Right ventricle myocardium inferior (tissue), 1 donor: ENCODE results near the gene CPSF4L. TPM values are rescaled to one million over a fixed set of nuclear protein-coding genes. Genes with fewer than 3 reads are reported as not detected.

Experiments
- ATAC-seq: fragments of 200-7000 bp; cut with Tn5 transposase; one replicate; pipeline ENCODE4 v1.9.1; 2020; ENCODE audit warnings: mild to moderate bottlenecking, moderate library complexity
- DNase-seq: peaks from one replicate; pipeline ENCODE4 v3.0.0; 2021; ENCODE audit errors: missing footprints
- intact Hi-C: fragments of 100-400 bp; cut with DNase I; formaldehyde crosslinking; loops from one replicate; pipeline ENCODE4 v1.11.0; 2022
- total RNA-seq: library from RNA; stranded (reverse); fragmentation: NEBNext Ultra II Directional; extraction: Animal tissue kit (Norgen Biotek cat#: 25700); gene quantifications from one replicate; pipeline ENCODE4 v1.2.1, GENCODE V29; 2021
- donor health status: DM: no; HTN: yes; CAD: no; lungs with severe emphysema.

CPSF4L gene
- total RNA-seq, 1 donor from 2014 or later = not detected

GRCh38 chr17:73291260-73291801, 29.7 kb upstream of the CPSF4L start:
- intact Hi-C loops = no loop called here
- DNase-seq (peak; percentile 79), ATAC-seq (peak; percentile 24)

- DNase-seq (peak; percentile 34), ATAC-seq (no peak)
- intact Hi-C loops = no loop called here
These were observed 28.9 kb upstream of the CPSF4L start for GRCh38 chr17:73290399-73291259.

GRCh38 chr17:73289549-73290254, 28.0 kb upstream of the CPSF4L start:
- DNase-seq (no peak), ATAC-seq (no peak)
- intact Hi-C loops = no loop called here

- DNase-seq (peak; percentile 80), ATAC-seq (peak; percentile 61)
- intact Hi-C loops = no loop called here
These were observed 27.0 kb upstream of the CPSF4L start for GRCh38 chr17:73288534-73289302.

GRCh38 chr17:73286863-73287296, 25.2 kb upstream of the CPSF4L start:
- intact Hi-C loops = no loop called here
- DNase-seq (no peak), ATAC-seq (no peak)

- ATAC-seq = no peak
- no peak for DNase-seq
- intact Hi-C loops = no loop called here
These were observed 24.5 kb upstream of the CPSF4L start for GRCh38 chr17:73285916-73286862.

GRCh38 chr17:73285603-73285908, 23.9 kb upstream of the CPSF4L start:
- ATAC-seq (no peak), DNase-seq (no peak)
- intact Hi-C loops = no loop called here

GRCh38 chr17:73284906-73285602, 23.4 kb upstream of the CPSF4L start:
- ATAC-seq (no peak), DNase-seq (no peak)
- intact Hi-C loops = no loop called here

- ATAC-seq (no peak), DNase-seq (no peak)
- intact Hi-C loops = no loop called here
These were observed 22.7 kb upstream of the CPSF4L start for GRCh38 chr17:73284354-73284753.

GRCh38 chr17:73283841-73284282, 22.2 kb upstream of the CPSF4L start:
- no peak for DNase-seq

GRCh38 chr17:73283250-73283649, 21.6 kb upstream of the CPSF4L start:
- DNase-seq (no peak), ATAC-seq (no peak)
- intact Hi-C loops = no loop called here

More at GRCh38 chr17:73283841-73284282, 22.2 kb upstream of the CPSF4L start:
- no peak for ATAC-seq
- intact Hi-C loops = no loop called here

- DNase-seq (no peak), ATAC-seq (no peak)
- intact Hi-C loops = no loop called here
These were observed 20.9 kb upstream of the CPSF4L start for GRCh38 chr17:73282629-73283028.

GRCh38 chr17:73281928-73282327, 20.2 kb upstream of the CPSF4L start:
- intact Hi-C loops = no loop called here
- no peak for ATAC-seq
- no peak for DNase-seq

- intact Hi-C loops = no loop called here
- no peak for ATAC-seq
- no peak for DNase-seq
These were observed 18.5 kb upstream of the CPSF4L start for GRCh38 chr17:73280191-73280590.

GRCh38 chr17:73279704-73280103, 18.0 kb upstream of the CPSF4L start:
- ATAC-seq = no peak
- intact Hi-C loops = loop anchor here (5.0 kb wide), 1 partner anchor 33 kb away; the partner anchor contains the start of gene CDC42EP4
- DNase-seq = no peak

GRCh38 chr17:73278465-73279453, 17.1 kb upstream of the CPSF4L start:
- DNase-seq (no peak), ATAC-seq (peak; percentile 58)
- intact Hi-C loops = loop anchor here (5.0 kb wide), 1 partner anchor 34 kb away; the partner anchor contains the start of gene CDC42EP4
